Cortex of kidney (tissue), 1 donor: ENCODE measurements around the gene SDHB.

ENCODE experiments used
- DNase-seq: peaks from one replicate; lab custom pipeline; 2025; lab: John Stamatoyannopoulos, UW

The SDHB gene

DNA sequence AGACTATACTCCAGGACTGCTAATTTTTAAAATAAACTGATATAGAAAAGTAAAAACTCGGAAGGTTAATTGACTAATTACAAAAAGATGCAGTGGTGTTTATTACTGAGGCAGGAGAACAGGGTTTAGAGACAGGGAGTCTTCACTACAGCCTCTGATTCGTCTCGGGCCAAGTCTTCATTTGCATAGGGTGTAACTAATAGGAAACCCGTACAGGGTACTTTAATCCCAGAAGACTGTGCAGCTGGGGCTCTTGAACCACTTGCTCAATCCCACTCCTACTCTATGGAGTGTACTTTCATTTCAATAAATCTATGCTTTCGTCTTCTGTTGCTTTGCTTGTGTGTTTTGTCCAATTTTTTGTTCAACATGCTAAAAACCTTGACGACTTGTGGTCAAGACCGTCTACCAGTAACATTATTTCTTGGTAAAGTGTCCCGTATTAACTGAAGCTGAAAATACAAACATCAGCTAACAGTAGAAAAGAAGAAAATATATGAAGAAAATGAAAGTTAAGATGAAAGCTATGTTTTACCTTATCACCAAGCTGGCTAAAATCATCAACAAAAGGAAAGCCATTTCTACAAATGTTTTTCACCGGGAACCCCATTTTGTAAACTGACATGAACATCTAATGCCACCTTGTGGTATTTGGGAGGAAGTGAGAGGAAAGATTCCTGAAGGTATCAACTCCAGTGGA lies 8.0 kb downstream of the SDHB start:
- DNase-seq = no peak

DNA sequence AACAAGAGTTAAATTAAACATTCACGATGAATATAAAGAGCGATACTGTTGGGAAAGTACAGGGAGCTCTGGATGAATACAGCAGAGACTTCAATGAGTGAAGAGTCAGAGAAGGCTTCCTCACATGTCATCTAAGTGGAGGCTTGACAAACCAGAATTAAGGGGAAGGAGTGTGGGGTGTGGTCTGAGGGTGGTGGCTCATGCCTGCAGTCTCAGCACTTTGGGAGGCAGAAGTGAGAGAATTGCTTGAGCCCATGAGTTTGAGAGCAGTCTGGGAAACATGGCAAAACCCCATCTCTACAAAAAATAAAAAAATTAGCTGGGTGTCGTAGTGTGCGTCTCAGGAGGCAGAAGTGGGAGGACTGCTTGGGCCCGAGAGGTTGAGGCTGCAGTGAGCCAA lies 8.7 kb downstream of the SDHB start:
- no peak for DNase-seq

DNA sequence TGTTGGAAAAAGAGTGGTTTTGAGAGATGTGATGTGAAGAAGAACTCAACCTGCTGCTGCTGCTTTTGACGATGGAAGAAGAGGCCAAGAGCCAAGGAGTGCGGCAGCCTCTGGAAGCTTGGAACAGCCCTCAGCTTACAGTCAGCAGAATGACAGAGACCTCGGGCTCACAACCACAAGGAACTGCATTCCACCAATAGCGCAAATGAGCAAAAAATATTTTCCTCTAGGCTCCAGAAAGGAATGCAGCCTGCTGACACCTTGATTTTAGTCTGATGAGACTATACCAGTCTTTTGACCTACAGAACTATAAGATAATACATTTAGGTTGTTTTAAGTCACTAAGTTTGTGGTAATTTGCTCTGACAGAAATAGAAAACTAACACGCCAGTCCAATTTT lies 10.2 kb downstream of the SDHB start:
- DNase-seq = no peak

DNA sequence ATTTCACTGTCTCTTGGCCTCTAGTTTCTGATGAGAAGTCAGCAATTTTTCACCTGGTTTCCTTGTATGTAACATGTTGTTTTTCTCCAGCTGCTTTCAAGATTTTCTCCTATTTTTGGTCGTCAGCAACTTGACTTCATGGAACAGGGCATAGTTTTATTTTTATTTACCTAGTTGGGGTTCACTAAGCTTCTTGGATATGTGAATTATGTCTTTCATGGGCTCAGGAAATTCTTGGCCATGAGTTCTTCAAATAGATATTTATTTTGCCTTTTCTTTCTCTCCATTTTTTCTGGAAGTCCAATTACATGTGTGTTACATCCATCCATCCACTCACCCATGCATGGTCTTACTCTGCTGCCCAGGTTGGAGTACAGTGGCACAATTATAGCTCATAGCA lies 13.7 kb downstream of the SDHB start:
- no peak for DNase-seq

DNA sequence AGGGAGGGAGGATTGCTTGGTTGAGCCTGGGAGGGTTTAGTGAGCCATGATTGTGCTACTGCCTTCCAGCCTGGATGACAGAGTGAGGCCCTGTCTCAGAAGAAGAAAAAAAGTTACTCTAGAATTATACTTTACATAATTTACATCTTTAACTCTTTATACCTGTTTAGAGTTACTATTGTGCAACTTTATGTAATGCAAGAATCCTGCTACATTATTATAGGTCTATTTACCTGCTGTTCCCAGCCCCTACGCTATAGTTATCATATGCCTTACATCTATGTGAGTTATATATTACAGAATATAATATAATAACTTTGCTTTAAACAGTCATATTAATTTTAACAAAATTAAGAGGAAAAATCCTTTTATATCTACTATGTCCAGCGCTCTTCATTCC lies 14.3 kb downstream of the SDHB start:
- DNase-seq = no peak

DNA sequence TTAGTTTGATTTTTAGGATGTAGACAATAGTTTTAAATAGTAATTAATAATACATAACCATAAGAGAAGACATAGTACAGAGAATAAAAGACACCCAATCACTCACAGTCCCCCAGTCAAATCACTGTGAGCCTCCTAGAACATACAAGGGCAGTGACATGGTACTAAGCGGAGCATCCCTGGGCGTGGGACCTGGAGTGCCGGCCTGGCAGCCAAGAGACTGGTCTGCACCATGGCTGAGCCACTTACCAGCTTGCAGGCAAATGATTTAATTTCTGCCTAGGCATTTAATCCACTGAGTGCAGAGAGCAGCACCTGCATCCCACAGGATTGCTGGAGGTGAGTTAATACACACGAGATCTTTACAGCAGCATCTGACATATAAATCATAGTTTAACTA lies 20.4 kb downstream of the SDHB start:
- DNase-seq = no peak

DNA sequence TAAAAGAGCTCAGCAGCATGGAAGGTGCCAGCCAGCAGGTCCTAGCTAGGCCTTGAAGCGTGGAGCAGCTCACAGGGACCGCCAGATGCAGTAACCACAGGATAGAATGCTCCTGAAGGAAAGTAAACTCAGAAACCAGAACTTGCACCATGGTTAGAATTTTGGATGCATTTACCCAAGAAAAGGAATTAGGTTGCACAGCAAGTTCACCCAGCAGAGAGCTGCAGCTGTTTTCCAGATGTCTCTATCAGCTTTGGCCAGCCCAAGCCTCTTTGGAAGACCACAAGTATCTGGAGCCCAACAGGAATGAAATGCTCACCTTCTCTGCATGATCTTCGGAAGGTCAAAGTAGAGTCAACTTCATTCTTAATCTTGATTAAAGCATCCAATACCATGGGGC lies 21.1 kb downstream of the SDHB start:
- no peak for DNase-seq

DNA sequence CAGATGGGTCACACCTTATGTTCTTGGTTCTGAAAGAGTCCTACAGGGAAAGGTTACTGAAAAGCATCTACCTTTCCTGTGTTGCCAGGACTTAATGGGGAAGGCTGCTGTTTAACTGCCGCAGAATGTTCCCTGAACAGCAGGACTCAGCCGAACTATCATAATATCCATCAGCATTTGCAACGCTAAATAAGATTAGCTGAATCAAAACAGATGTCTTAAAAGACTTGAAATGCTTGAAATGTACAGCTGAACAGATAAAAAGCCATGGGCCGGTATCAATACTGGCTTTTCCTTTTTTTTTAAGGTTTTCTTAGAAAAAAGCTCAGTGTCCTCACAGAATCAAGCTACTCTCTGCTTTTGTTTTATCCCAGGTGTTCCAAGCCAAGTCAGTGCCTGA lies 22.4 kb downstream of the SDHB start:
- DNase-seq = no peak

DNA sequence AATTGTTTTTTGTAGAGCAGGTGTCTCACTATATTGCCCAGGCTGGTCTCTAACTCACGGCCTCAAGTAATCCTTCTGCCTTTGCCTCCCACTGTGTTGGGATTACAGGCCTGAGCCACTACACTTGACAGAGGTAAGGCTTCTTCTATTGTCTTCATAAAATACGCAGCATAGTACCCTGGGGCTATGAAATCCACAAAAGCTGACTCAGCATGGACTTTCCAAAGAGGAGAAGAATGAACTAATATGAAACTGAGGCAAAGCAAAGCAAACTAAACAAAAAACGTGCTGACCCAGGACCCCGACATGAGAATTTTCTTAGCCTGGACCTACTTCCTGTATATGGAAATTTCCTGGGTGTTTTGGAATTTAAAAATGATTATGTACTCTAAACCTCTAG lies 23.6 kb downstream of the SDHB start:
- DNase-seq = no peak

DNA sequence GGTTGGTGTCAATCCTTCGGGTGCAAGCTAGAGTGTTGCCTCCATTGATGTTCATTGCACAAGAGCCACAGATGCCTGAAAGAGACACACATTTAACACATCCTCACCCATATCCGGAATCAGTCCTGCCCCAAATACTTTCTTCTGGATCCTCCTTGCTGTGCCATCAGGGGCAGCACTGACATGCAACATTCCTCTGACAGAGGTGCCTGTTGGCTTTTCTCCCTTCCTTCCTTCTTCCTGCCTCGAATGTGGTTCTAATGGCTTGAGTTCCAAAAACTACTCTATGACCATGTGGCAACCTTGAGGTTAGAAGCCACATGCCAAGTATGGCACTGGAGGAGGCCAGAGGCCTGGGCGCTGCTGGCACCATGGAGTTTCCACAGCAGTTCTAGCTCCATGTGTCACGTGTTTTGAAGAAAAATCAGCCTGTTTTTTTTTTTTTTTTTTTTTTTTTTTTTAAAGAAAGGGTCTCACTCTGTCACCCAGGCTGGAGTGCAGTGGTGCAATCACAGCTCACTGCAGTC lies 25.1 kb downstream of the SDHB start:
- DNase-seq = no peak

DNA sequence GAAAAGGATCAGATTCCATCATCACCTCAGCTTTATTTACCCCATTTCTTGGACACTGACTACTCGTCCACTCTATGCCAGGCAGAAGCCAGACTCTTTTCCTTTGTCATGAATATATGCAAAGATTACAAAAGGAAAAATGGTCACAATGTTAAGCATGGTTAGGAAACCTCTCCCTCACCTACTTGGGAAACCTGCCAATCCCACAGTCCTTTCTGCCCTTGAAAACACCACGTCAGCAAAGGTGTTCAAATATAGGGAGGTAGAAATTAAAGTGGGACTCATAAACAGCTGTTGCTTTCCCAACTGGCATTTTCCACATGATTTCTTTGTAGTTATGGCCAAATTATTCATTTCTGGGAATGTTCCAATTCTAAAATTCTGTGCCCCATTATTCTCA lies 25.9 kb downstream of the SDHB start:
- no peak for DNase-seq

DNA sequence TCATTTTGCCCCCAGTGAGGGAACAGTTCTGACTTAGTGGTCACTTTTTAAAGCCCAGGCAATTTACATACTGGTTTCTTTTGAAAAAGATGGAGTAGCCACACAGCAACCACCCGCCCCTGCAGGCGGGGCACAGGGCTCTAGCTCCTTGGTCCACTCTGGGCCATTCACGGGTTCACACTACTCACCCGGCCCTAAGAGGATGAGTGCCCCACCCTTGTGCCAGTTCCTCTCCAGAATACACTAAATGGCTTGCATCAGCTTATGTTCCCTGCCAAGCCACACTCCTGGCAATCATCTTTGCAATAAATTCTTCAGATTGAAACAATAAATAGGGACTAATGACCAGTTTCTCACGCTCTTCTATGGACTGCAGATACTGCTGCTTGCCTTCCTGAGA lies 26.4 kb downstream of the SDHB start:
- no peak for DNase-seq

DNA sequence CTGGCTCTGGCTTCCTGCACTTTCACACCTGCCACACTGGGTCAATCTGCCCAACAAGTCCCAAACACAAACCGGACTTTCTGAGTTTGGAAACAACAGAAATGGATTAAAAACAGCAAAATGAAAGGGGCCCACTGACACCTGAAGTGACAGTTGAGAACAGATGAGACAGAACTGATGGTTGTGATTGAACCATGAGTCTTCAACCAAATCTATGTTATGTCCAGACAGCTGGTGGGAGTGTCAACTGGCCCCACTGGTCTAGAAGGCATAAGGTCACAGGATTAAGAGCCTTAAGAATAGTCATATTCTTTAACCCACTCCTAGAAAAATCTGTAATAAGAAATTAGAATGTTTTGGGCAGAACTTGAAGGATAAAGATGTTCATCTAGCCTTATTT lies 29.1 kb downstream of the SDHB start:
- DNase-seq = no peak

DNA sequence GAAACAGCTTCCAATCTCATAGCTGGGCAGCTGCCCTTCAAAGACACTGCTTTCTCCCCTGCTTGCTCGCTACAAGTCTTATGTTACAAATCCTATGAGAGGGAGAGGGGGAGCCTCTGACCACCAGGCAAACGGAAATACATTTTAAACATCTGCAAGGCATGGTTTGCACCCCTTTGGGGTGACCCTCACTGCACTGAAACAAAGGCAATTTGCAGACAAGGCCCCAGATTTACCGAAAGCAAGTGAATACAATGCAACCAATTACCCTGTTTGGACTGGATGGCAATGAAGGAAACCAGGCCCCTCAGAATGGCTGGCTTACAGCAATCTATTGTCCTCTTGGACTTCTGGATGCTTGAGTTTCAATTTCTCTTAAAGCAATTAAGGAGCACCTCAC lies 30.3 kb downstream of the SDHB start:
- DNase-seq = no peak

DNA sequence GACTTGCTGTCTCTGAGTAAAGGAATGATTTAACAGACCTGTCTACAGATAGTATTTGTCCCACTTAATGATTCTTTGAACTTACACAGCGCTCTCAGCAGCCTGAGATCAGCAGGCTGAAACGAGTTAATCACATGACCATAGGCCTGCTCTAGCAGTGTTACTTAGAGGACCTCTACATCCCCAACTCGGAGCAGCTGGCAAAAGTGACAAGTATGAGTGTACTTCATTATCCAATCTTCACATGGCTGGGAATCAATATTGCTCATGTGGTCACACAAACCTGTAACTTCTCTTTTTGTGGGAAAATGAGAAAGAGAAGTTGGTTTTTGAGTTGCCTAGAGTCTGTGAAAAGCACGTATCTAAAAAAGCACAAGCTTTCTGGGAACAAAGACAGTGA lies 30.7 kb downstream of the SDHB start:
- DNase-seq = no peak

DNA sequence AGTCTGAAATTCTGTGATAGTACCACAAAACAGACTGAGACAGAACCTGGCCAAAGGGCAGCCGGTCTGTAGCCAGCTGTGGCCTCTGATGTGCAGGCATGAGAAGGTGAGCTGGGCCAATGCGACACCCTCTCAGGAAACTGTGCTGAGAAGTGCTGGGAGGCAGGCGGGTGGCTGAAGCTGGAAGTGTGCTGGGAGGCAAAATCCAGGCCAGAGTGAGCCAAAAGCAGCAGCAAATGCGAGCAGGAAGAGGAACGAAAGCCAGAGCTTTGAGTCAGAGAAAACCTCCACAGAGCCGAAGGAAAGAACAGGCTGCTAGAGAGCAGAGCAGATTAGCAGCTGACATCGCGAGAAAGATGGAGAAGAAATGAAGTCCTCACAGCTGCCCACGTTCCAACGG lies 31.9 kb downstream of the SDHB start:
- no peak for DNase-seq

DNA sequence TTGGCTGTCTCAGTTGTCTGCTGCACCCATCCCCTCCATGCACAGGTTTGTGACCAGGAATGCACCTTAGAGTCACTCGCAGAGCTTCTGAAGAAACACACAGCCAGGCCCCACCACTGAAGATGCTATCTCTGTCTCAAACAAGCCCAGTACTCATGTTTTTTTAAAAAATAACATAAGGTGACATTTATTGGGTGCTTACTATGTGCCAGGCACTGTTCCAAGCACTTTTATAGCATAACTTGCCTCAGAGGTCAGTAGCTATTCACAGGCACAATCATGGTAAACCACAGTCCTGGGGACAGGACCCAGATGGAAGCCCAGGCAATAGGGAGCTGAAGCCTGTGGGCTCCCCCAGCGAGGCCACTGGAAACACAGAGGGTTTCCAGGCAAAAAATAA lies 33.3 kb downstream of the SDHB start:
- DNase-seq = no peak

DNA sequence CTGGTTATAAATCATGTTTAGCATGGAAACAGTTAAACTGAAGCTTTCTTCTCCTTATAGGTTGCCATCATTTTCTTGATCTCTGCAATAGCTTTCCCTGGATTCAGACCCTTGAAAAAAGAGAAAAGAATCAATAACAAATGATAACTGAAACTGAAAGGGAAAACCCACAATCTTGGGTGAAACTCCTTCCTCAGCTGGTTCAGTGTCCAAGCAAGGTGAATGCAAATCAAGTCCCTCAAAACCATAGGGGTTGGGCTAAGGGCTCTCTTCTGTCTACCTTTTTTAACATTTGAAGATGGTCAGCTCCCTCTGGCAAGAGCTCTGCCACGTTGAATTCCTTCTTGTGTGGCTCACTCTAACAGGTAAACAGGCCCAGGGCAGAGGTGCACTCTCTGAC lies 35.0 kb downstream of the SDHB start:
- DNase-seq = no peak

DNA sequence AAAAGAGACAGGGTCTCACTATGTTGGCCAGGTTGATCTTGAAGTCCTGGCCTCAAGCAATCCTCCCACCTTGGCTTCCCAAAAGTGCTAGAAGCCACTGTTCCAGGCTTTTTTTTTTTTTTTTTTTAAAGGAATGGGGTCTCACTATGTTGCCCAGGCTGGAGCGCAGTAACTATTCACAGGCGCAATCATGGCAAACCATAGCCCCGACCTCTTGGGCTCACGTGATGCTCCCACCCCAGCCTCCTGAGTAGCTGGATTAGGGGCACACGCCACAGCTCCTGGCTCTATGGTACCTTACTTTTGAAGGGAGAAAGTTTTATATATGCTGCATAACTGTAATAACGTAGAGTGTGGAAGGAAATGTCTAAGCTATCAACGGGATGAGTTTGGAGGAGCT lies 36.4 kb downstream of the SDHB start:
- DNase-seq = no peak

DNA sequence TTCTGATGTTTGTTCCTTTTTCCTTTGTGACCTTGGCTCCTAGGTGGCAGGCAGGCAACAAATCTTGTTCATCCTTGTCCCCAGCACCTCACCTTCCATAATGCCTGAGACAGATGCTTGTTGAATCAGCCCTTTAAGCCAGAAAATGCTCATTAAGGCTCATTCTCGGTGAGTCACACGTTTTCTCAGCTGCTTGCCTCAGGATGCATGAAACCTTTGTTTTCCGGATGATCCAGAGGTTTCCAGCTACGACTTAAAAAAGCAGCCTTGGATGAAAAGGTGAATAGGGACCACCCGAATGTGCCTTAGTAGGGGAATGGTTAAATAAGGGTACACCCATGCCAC lies 37.5 kb downstream of the SDHB start:
- no peak for DNase-seq

DNA sequence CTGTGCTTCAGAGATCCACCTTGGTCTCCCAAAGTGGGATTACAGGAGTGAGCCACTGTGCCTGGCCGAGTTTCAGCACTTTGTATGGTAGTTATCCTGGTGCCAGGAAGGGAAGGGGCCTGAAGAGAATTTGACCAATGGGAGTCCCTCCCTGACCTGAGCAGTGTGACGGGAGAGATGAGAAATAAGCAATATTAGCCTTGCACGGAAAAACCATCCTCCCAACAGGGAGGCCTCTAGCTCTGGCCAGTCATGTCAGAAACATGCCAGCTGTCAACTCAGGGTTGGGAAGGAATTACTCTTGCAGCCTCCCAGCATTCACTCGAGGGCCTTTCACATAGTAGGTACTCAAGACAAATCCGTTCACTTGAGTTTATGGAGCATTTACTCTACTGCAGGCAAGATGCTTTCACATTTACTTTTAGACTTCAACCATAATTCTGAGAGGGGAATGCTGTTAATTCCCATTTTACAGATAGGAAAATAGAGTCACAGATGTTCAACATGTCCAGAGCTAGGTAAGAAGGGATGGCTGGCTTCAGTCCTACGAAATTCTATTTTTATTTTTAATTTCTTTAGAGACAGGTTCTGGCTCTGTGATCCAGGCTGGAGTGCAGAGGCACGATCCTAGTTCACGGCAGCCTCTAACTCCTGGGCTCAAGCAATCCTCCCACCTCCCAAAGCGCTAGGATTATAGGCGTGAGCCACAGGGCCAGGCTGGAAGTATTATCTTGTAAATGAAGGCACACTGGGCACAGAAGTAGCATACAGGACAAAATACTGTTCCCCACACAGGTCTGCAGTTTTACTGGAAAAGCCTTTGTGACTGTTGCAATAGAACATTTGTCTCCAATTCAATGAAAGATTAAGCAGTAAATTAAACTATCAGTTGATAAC lies 38.9 kb downstream of the SDHB start:
- DNase-seq = no peak

DNA sequence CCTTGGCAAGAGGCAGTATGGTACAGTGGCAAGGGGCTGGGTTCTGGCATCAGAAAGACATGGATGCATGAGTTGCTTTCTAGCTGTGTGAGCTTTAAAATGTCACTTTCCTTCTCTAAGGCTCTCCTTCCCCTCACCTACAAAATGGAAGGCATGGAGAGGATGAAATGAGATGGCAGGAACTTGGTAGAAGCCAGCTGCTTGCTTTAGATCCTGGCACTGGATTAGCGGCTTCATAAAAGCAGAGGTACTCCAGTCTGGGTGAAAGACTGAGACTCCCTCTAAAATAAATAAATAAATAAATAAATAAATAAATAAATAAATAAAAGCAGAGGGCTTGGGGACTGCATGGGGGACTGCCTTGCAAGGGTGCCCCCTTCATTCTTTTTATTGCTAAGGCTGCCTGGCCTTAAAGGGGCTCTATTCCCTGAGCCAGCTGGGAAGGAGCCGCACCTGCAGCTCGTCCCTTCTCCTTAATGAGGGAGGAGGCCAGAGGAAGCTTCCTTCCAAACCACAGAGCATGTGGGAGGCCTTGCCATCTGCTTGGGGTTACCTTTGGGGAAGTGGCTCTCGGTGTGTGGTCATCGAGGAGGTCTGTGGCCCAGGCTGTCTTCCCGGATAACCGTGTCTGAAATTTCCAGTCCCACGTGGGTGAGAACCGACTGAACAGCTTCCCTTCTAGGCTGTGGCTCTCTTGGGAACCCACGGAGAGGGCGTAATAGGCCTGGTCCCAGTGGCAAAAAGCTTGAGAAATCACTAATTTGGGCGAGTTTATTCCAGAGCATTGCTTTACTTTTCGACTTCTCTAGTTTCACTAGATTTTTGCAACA lies 40.1 kb downstream of the SDHB start:
- no peak for DNase-seq
